Osteoblast (primary cell): ENCODE measurements around the gene STK17A. TPM values are rescaled to one million over a fixed set of nuclear protein-coding genes. Genes with fewer than 3 reads are reported as not detected.
"Not testable (repeated sequence)": the region's sequence is repeated elsewhere in the genome, so short reads cannot be mapped to it uniquely, and the experiment has no call there.

ENCODE experiments used
- DNase-seq: peaks from one replicate; pipeline ENCODE4 v3.0.0; 2011; ENCODE audit warnings: low spot score, mixed read lengths; ENCODE audit not compliant: insufficient read length; ENCODE audit errors: missing footprints
- H2AFZ ChIP-seq: 2 replicates; pipeline ENCODE4 v1.6.0; 2011; ENCODE audit warnings: mild to moderate bottlenecking, low read length
- H3K27ac ChIP-seq: 2 replicates; pipeline ENCODE4 v1.5.1; 2011; ENCODE audit warnings: mild to moderate bottlenecking, low read depth, low read length, moderate library complexity
- H3K27me3 ChIP-seq: 2 replicates; pipeline ENCODE4 v1.6.0; 2012; ENCODE audit warnings: mild to moderate bottlenecking, control low read depth, inconsistent platforms, low read length, moderate library complexity; ENCODE audit not compliant: insufficient read depth
- H3K36me3 ChIP-seq: 2 replicates; pipeline ENCODE4 v1.5.1; 2011; ENCODE audit warnings: mild to moderate bottlenecking, low read length, control low read depth, moderate library complexity; ENCODE audit not compliant: insufficient read depth
- H3K4me1 ChIP-seq: 2 replicates; pipeline ENCODE4 v1.5.1; 2011; ENCODE audit warnings: mild to moderate bottlenecking, low read length, control low read depth, moderate library complexity; ENCODE audit not compliant: insufficient read depth
- H3K4me2 ChIP-seq: 2 replicates; pipeline ENCODE4 v1.6.0; 2011; ENCODE audit warnings: mild to moderate bottlenecking, low read length; ENCODE audit not compliant: insufficient read depth
- H3K4me3 ChIP-seq: fragments of 200-600 bp; sonication (generic); 3 replicates; pipeline ENCODE4 v1.5.1; 2012; ENCODE audit warnings: mild to moderate bottlenecking, low read length, inconsistent platforms; ENCODE audit not compliant: insufficient read depth
- H3K79me2 ChIP-seq: 2 replicates; pipeline ENCODE4 v1.6.0; 2012; ENCODE audit warnings: mild to moderate bottlenecking, low read length, control low read depth, inconsistent platforms; ENCODE audit not compliant: insufficient read depth
- H3K9me3 ChIP-seq: 2 replicates; pipeline ENCODE4 v1.5.1; 2011; ENCODE audit warnings: low read depth, low read length, control low read depth
- H4K20me1 ChIP-seq: 2 replicates; pipeline ENCODE4 v1.6.0; 2012; ENCODE audit warnings: mild to moderate bottlenecking, low read length, control low read depth; ENCODE audit not compliant: insufficient read depth
- CTCF ChIP-seq: IDR thresholded peaks from 2 replicates; pipeline ENCODE4 v1.5.1; 2011; ENCODE audit warnings: mild to moderate bottlenecking, low read depth, low read length, moderate library complexity; ENCODE audit errors: extremely low read depth
- total RNA-seq: library from RNA; depleted of rRNA; stranded (reverse); fragments of >200 nt; gene quantifications from 2 replicates; pipeline ENCODE4 v1.2.3, GENCODE V29; 2012

The STK17A gene
- total RNA-seq, 1 donor, result 109 TPM

- Histone ChIP-seq H2AFZ (no peak overlapping the region), H3K9me3 (no peaks in the 10 kb centered on the region), H3K4me3 (no peak overlapping the region), H3K27ac (peak overlapping the region; percentile 67), H3K4me1 (peaks cover 40% of the 10 kb centered on the region), H3K36me3 (peaks cover 23% of the 10 kb centered on the region), H4K20me1 (peaks cover 74% of the 10 kb centered on the region), H3K79me2 (peaks cover 98% of the 10 kb centered on the region), H3K27me3 (no peaks in the 10 kb centered on the region), H3K4me2 (no peak overlapping the region)
- DNase-seq, result no peak
- no peak for TF ChIP-seq CTCF
Measured at GRCh38 chr7:43593010-43593409, 10.1 kb downstream of the STK17A start.

GRCh38 chr7:43594020-43594419, 11.1 kb downstream of the STK17A start:
- H2AFZ ChIP-seq, result no peak overlapping the region
- peak overlapping the region; percentile 29 for H3K27ac ChIP-seq
- H3K4me3 ChIP-seq, result no peak overlapping the region
- no peaks in the 10 kb centered on the region for H3K27me3 ChIP-seq
- no peak for DNase-seq
- H3K36me3 ChIP-seq, result peaks cover 32% of the 10 kb centered on the region
- no peak for TF ChIP-seq CTCF
- H4K20me1 ChIP-seq, result peaks cover 67% of the 10 kb centered on the region
- H3K79me2 ChIP-seq, result peaks cover 98% of the 10 kb centered on the region
- H3K9me3 ChIP-seq, result no peaks in the 10 kb centered on the region
- H3K4me1 ChIP-seq, result peaks cover 30% of the 10 kb centered on the region
- no peak overlapping the region for H3K4me2 ChIP-seq

GRCh38 chr7:43596426-43596825, 13.5 kb downstream of the STK17A start:
- DNase-seq, H3K27ac ChIP-seq, H2AFZ ChIP-seq, H3K4me2 ChIP-seq, H3K27me3 ChIP-seq, H3K9me3 ChIP-seq, H3K4me3 ChIP-seq: not testable (repeated sequence)
- peaks cover 15% of the 10 kb centered on the region for H3K4me1 ChIP-seq
- H3K79me2 ChIP-seq, result peaks cover 97% of the 10 kb centered on the region
- peaks cover 66% of the 10 kb centered on the region for H4K20me1 ChIP-seq
- H3K36me3 ChIP-seq, result peaks cover 56% of the 10 kb centered on the region

DNA sequence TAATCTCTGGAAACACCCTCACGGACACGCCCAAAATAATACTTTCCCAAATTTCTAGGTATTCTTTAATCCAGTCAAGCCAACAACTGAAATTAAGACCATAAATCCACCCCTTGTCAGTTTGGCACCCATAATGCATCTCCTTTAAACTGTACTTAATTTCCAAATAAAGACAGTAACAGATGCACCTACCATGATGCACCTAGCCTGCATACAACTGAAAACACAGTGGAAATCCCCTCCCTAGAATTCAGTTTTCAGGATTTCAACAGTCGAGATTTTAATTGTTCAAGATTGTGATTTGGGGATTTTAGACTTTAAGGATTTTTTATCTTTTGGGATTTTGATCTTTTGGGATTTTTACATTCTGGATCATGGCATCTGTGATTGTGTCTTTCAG, 17.1 kb downstream of the STK17A start:
- TF ChIP-seq CTCF, result no peak
- Histone ChIP-seq H3K36me3 (peaks cover 85% of the 10 kb centered on the region), H2AFZ (no peak overlapping the region), H3K27me3 (no peaks in the 10 kb centered on the region), H3K9me3 (no peaks in the 10 kb centered on the region), H3K79me2 (peaks cover 97% of the 10 kb centered on the region), H3K4me2 (no peak overlapping the region), H4K20me1 (peaks cover 73% of the 10 kb centered on the region), H3K27ac (no peak overlapping the region), H3K4me1 (peaks cover 5% of the 10 kb centered on the region), H3K4me3 (no peak overlapping the region)
- DNase-seq, result no peak
